Ovary (tissue), 9 donors: ENCODE results near the gene RPS17. TPM values are rescaled to one million over a fixed set of nuclear protein-coding genes. Genes with fewer than 3 reads are reported as not detected.

ENCODE experiments used
- DNase-seq, 5 donors: peaks; one replicate each; pipeline ENCODE4 v3.0.0-alpha.2; 2019 to 2020
- H3K27ac ChIP-seq, 2 donors: fragments of 200-600 bp; one replicate each; pipeline versions ENCODE4 v1.5.1 to v1.8.0; 2019 to 2022
- H3K27me3 ChIP-seq: fragments of 200-600 bp; one replicate; pipeline ENCODE4 v1.8.0; 2022
- H3K36me3 ChIP-seq: fragments of 200-600 bp; sonication (generic); one replicate; pipeline ENCODE4 v1.5.1; 2019
- H3K4me1 ChIP-seq: one replicate; pipeline ENCODE4 v1.8.1; 2013; ENCODE audit warnings: mild to moderate bottlenecking, moderate library complexity; ENCODE audit not compliant: insufficient read depth
- H3K4me3 ChIP-seq: fragments of 200-600 bp; sonication (generic); one replicate; pipeline ENCODE4 v1.5.1; 2017
- H3K9me3 ChIP-seq, 2 donors: fragments of 200-600 bp in 1 of 2; sonication (generic) in 1 of 2; one replicate each; pipeline versions ENCODE4 v1.5.1 to v1.8.1; 2013 to 2019; ENCODE audit warnings: mild to moderate bottlenecking in 1 of 2, moderate library complexity in 1 of 2
- CTCF ChIP-seq, 3 donors: fragments of 450-650 bp in 2 of 3; fragments of 200-600 bp in 1 of 3; IDR thresholded peaks; one replicate each; pipeline versions ENCODE4 v1.5.1 to v1.8.0; 2016 to 2022; ENCODE audit warnings: antibody characterized with exemption in 3 of 3, mild to moderate bottlenecking in 1 of 3
- EP300 ChIP-seq: sonication (generic); formaldehyde crosslinking; IDR thresholded peaks from one replicate; pipeline ENCODE4 v1.6.1; 2017; ENCODE audit warnings: antibody characterized with exemption
- POLR2A ChIP-seq: fragments of 450-650 bp; IDR thresholded peaks from one replicate; pipeline ENCODE4 v1.6.1; 2017; ENCODE audit warnings: antibody characterized with exemption, mild to moderate bottlenecking, moderate library complexity
- WGBS, 3 donors: extraction: QIAGEN DNeasy Blood & Tissue Kit in 1 of 3; methylation state at CpG; one replicate each; pipeline versions ENCODE4 v1.1.5 to v1.1.7; 2013 to 2017; 5-methylcytosine and 5-hydroxymethylcytosine counted together
- intact Hi-C, 4 donors: fragments of 100-400 bp; cut with DNase I; formaldehyde crosslinking; loops; one replicate each; pipeline versions ENCODE4 v1.11.0 to v1.15.1; 2022 to 2023
- polyA plus RNA-seq, 2 donors: library from polyadenylated mRNA; stranded (reverse); fragments of 200-250 nt in 1 of 2; fragments of 350-450 nt in 1 of 2; fragmentation: Illumina TruSeq in 1 of 2; extraction: RNeasy Lipid Tissue Mini Kit (QIAGEN cat#74804) in 1 of 2; gene quantifications; one replicate each; pipeline ENCODE4 v1.2.3, GENCODE V29; 2013 to 2014
- total RNA-seq, 7 donors: library from RNA; depleted of rRNA in 2 of 7; stranded (reverse); fragments of >200 nt in 2 of 7; fragmentation: NEBNext Ultra II Directional in 3 of 7; extraction: Animal tissue kit (Norgen Biotek cat#: 25700) in 3 of 7; gene quantifications; one replicate each; pipeline versions ENCODE4 v1.1.0 to v1.2.4, GENCODE V29; 2016 to 2023
- donor health status: DM: no; HTN: no; CAD: no; lungs with moderate emphysema.
- donor health status: DM: no; HTN: no; CAD: no.
- donor health status: Bipolar disorder and iron deficiency.
- donor health status: DM: yes; HTN: yes; CAD: no.
- donor health status: DM: no; HTN: no; CAD: no.
- donor health status: DM: yes; HTN: yes; CAD: no.

RPS17 gene
- total and polyA plus RNA-seq, 9 donors: 2,388 to 7,542 (median 3,090) TPM

GRCh38 chr15:82545478-82545877 lies 5.2 kb upstream of the RPS17 start:
- WGBS, 3 donors: 76 to 82% (median 76%) methylated on average over 6 of the region's 6 CpGs
- intact Hi-C loops: loop anchor here in 2 of 4 donors (10.0 kb wide), 2 partner anchors 99 to 439 kb away; partner anchors contain the start of genes CPEB1 (in 1 of the 2) and RAMAC (in 1 of the 2)
- no peak for TF ChIP-seq EP300
- TF ChIP-seq POLR2A: no peak
- no peak for TF ChIP-seq CTCF (IDR thresholded peaks at IDR 0.05)

GRCh38 chr15:82545002-82545401 lies 4.7 kb upstream of the RPS17 start:
- intact Hi-C loops: loop anchor here in 2 of 4 donors (10.0 kb wide), 2 partner anchors 100 to 440 kb away; partner anchors contain the start of genes CPEB1 (in 1 of the 2) and RAMAC (in 1 of the 2)
- Histone ChIP-seq H3K27ac (no peak overlapping the region), H3K4me1 (peaks cover 3% of the 10 kb centered on the region), H3K4me3 (no peak overlapping the region), H3K36me3 (no peaks in the 10 kb centered on the region), H3K9me3 (no peaks in the 10 kb centered on the region), H3K27me3 (no peaks in the 10 kb centered on the region)
- WGBS, 3 donors: 68 to 80% (median 73%) methylated on average over 3 of the region's 3 CpGs
- DNase-seq: no peak
- TF ChIP-seq CTCF (IDR thresholded peaks at IDR 0.05) (no peak), EP300 (no peak), POLR2A (no peak)

More at GRCh38 chr15:82545478-82545877, 5.2 kb upstream of the RPS17 start:
- H3K4me1 ChIP-seq: peaks cover 3% of the 10 kb centered on the region
- H3K36me3 ChIP-seq: no peaks in the 10 kb centered on the region
- no peaks in the 10 kb centered on the region for H3K9me3 ChIP-seq
- no peak overlapping the region for H3K27ac ChIP-seq
- H3K4me3 ChIP-seq: no peak overlapping the region
- H3K27me3 ChIP-seq: no peaks in the 10 kb centered on the region
- peak in 1 of 5 donors; percentile 0 for DNase-seq

GRCh38 chr15:82544431-82544830 lies 4.2 kb upstream of the RPS17 start:
- Histone ChIP-seq H3K4me3 (no peak overlapping the region), H3K27me3 (no peaks in the 10 kb centered on the region), H3K36me3 (no peaks in the 10 kb centered on the region), H3K27ac (no peak overlapping the region), H3K9me3 (no peaks in the 10 kb centered on the region), H3K4me1 (peaks cover 3% of the 10 kb centered on the region)
- DNase-seq: no peak
- no peak for TF ChIP-seq EP300
- no peak for TF ChIP-seq POLR2A
- no peak for TF ChIP-seq CTCF (IDR thresholded peaks at IDR 0.05)
- 79 to 87% (median 82%) methylated on average over 9 of the region's 9 CpGs for WGBS, 3 donors
- intact Hi-C loops: loop anchor here in 2 of 4 donors (10.0 kb wide), 2 partner anchors 100 to 440 kb away; partner anchors contain the start of genes CPEB1 (in 1 of the 2) and RAMAC (in 1 of the 2)

- intact Hi-C loops: loop anchor here in 2 of 4 donors (10.0 kb wide), 2 partner anchors 102 to 442 kb away; partner anchors contain the start of genes CPEB1 (in 1 of the 2) and RAMAC (in 1 of the 2)
- H3K4me3 ChIP-seq: no peak overlapping the region
Measured at GRCh38 chr15:82543160-82543559, 2.9 kb upstream of the RPS17 start.

More at GRCh38 chr15:82543160-82543559, 2.9 kb upstream of the RPS17 start:
- Histone ChIP-seq H3K27ac (peak overlapping the region in 1 of 2 donors; percentile 28), H3K27me3 (no peaks in the 10 kb centered on the region), H3K4me1 (peaks cover 3% of the 10 kb centered on the region), H3K9me3 (no peaks in the 10 kb centered on the region), H3K36me3 (no peaks in the 10 kb centered on the region)
- DNase-seq: peak in 4 of 5 donors; percentile 31 to 47 (median 40)
- WGBS, 3 donors: 5 to 14% (median 7%) methylated on average over 2 of the region's 2 CpGs
- no peak for TF ChIP-seq CTCF (IDR thresholded peaks at IDR 0.05)
- TF ChIP-seq EP300: no peak
- TF ChIP-seq POLR2A: no peak
